CD1c-positive myeloid dendritic cell (primary cell): ENCODE measurements around the gene NAT10.

Experiments
- DNase-seq: peaks from one replicate; pipeline ENCODE4 v3.0.0-alpha.2; 2016; ENCODE audit errors: extremely low spot score

The NAT10 gene

GRCh38 chr11:34105957-34106504 is 602 bp downstream of the NAT10 start:
- DNase-seq = no peak

- DNase-seq = no peak
Observed at GRCh38 chr11:34111722-34112270, 6.4 kb downstream of the NAT10 start.

- no peak for DNase-seq
Observed at GRCh38 chr11:34114014-34114413, 8.6 kb downstream of the NAT10 start.

- DNase-seq = no peak
Observed at GRCh38 chr11:34114471-34114870, 9.0 kb downstream of the NAT10 start.

GRCh38 chr11:34120651-34121050 is 15.2 kb downstream of the NAT10 start:
- DNase-seq = no peak

- no peak for DNase-seq
Observed at GRCh38 chr11:34124885-34125668, 19.6 kb downstream of the NAT10 start.

GRCh38 chr11:34126959-34127848 is 21.8 kb downstream of the NAT10 start:
- DNase-seq = no peak

GRCh38 chr11:34128824-34129223 is 23.4 kb downstream of the NAT10 start:
- no peak for DNase-seq

GRCh38 chr11:34132261-34132965 is 27.0 kb downstream of the NAT10 start:
- no peak for DNase-seq

GRCh38 chr11:34134765-34135164 is 29.3 kb downstream of the NAT10 start:
- DNase-seq = no peak

GRCh38 chr11:34135439-34135838 is 30.0 kb downstream of the NAT10 start:
- no peak for DNase-seq

- DNase-seq = no peak
Observed at GRCh38 chr11:34136420-34136819, 31.0 kb downstream of the NAT10 start.

- DNase-seq = no peak
Observed at GRCh38 chr11:34139346-34139745, 33.9 kb downstream of the NAT10 start.

GRCh38 chr11:34140149-34140548 is 34.7 kb downstream of the NAT10 start:
- DNase-seq = no peak

GRCh38 chr11:34143048-34143447 is 37.6 kb downstream of the NAT10 start:
- no peak for DNase-seq

- DNase-seq = no peak
Observed at GRCh38 chr11:34145073-34145472, 39.6 kb downstream of the NAT10 start.

- DNase-seq = no peak
Observed at GRCh38 chr11:34145847-34146381, 40.5 kb downstream of the NAT10 start.

- DNase-seq = no peak
Observed at GRCh38 chr11:34146411-34146810, 41.0 kb downstream of the NAT10 start.

GRCh38 chr11:34146866-34147265 is 41.4 kb downstream of the NAT10 start:
- no peak for DNase-seq

GRCh38 chr11:34147581-34147980 is 42.2 kb downstream of the NAT10 start:
- DNase-seq = no peak

GRCh38 chr11:34148504-34149165 is 43.2 kb downstream of the NAT10 start:
- no peak for DNase-seq
